Breast epithelium (tissue), 3 donors: Measurements from ENCODE around the gene PAK2.

Source experiments
- CTCF ChIP-seq, 3 donors: fragments of 450-650 bp; IDR thresholded peaks; one replicate each; pipeline ENCODE4 v1.5.1; 2016 to 2017; ENCODE audit warnings: antibody characterized with exemption in 3 of 3, mild to moderate bottlenecking in 3 of 3, moderate library complexity in 3 of 3
- POLR2A ChIP-seq: fragments of 450-650 bp; IDR thresholded peaks from one replicate; pipeline ENCODE4 v1.6.1; 2016; ENCODE audit warnings: antibody characterized with exemption, mild to moderate bottlenecking, moderate library complexity
- POLR2AphosphoS5 ChIP-seq, 3 donors: sonication (generic); formaldehyde crosslinking; IDR thresholded peaks; one replicate each; pipeline ENCODE4 v1.6.1; 2017; ENCODE audit warnings: antibody characterized with exemption in 3 of 3

GRCh38 chr3:196782511-196782910, 42.9 kb downstream of the PAK2 start:
- TF ChIP-seq CTCF (IDR thresholded peaks at IDR 0.05) (no peak), POLR2A (no peak), POLR2AphosphoS5 (IDR thresholded peaks at IDR 0.05) (no peak)
